ENCODE measurements around the gene PGM1. TPM values are rescaled to one million over a fixed set of nuclear protein-coding genes. Genes with fewer than 3 reads are reported as not detected.

Gene PGM1
- total RNA-seq, 1 donor, result 128 TPM

DNA sequence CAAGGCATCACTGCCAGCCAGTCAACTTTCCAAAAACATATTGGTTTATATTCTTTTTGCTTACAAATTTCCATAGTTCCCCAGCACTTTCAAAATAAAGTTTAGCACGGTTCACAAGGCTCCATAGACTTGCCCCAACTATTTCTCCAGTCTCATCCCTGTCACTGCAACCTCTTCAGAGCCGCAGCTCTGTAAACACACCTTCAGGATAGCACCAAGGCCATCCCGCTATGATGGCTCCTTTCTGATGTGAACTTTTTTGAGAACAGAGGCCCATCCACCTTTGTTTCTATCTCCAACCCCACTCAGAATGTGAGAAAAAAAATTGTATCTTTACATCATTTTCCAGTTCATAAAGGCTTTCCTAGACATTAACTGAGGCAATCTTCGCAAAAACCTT is 26.3 kb downstream of the PGM1 start:
- H3K4me1 ChIP-seq (ENCODE audit: insufficient read depth, low read length), result peaks cover 11% of the 10 kb centered on the region
- peaks cover 28% of the 10 kb centered on the region for H3K79me2 ChIP-seq (ENCODE audit: insufficient read depth, low read length)
- no peak overlapping the region for H2AFZ ChIP-seq (ENCODE audit: low read length)
- no peaks in the 10 kb centered on the region for H4K20me1 ChIP-seq (ENCODE audit: insufficient read depth, low read length)
- no peak overlapping the region for H3K4me2 ChIP-seq (ENCODE audit: insufficient read depth, low read length)
- H3K9me3 ChIP-seq (ENCODE audit: low read depth, low read length), result no peaks in the 10 kb centered on the region
- DNase-seq (ENCODE audit: insufficient read length, low spot score, missing footprints), result no peak
- no peak overlapping the region for H3K4me3 ChIP-seq (ENCODE audit: insufficient read depth, low read length)
- no peaks in the 10 kb centered on the region for H3K27me3 ChIP-seq (ENCODE audit: insufficient read depth, low read length)
- no peak overlapping the region for H3K27ac ChIP-seq (ENCODE audit: low read depth, low read length)
- TF ChIP-seq, protein P1, sequence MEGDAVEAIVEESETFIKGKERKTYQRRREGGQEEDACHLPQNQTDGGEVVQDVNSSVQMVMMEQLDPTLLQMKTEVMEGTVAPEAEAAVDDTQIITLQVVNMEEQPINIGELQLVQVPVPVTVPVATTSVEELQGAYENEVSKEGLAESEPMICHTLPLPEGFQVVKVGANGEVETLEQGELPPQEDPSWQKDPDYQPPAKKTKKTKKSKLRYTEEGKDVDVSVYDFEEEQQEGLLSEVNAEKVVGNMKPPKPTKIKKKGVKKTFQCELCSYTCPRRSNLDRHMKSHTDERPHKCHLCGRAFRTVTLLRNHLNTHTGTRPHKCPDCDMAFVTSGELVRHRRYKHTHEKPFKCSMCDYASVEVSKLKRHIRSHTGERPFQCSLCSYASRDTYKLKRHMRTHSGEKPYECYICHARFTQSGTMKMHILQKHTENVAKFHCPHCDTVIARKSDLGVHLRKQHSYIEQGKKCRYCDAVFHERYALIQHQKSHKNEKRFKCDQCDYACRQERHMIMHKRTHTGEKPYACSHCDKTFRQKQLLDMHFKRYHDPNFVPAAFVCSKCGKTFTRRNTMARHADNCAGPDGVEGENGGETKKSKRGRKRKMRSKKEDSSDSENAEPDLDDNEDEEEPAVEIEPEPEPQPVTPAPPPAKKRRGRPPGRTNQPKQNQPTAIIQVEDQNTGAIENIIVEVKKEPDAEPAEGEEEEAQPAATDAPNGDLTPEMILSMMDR (IDR thresholded peaks at IDR 0.05; ENCODE audit: extremely low read depth, low read depth, low read length), result no peak
- H3K36me3 ChIP-seq (ENCODE audit: insufficient read depth, low read length), result no peaks in the 10 kb centered on the region

DNA sequence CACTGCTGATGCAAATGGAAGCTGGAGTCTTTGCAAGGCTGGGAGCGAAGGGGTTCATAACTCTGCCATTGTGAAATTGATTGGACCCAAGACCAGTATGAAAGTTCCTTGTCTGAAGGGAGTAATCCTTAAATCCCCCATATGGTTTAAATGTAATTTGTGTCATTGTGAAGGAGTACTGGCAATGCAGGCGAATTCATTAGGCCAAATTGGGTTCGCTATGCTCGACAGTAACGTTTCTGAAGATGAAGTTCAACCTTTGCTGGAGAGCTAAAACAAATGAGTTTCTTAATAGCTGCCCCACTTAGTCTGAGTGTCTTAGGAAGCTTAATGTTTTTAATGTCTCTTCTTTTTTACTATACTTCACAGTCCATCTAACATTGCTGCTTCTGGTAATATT is 27.5 kb downstream of the PGM1 start:
- Histone ChIP-seq H3K27me3 (ENCODE audit: insufficient read depth, low read length) (no peaks in the 10 kb centered on the region), H3K79me2 (ENCODE audit: insufficient read depth, low read length) (peaks cover 28% of the 10 kb centered on the region), H4K20me1 (ENCODE audit: insufficient read depth, low read length) (no peaks in the 10 kb centered on the region), H3K9me3 (ENCODE audit: low read depth, low read length) (no peaks in the 10 kb centered on the region), H3K36me3 (ENCODE audit: insufficient read depth, low read length) (no peaks in the 10 kb centered on the region), H3K4me2 (ENCODE audit: insufficient read depth, low read length) (no peak overlapping the region), H3K4me3 (ENCODE audit: insufficient read depth, low read length) (no peak overlapping the region), H3K4me1 (ENCODE audit: insufficient read depth, low read length) (peaks cover 22% of the 10 kb centered on the region), H3K27ac (ENCODE audit: low read depth, low read length) (no peak overlapping the region), H2AFZ (ENCODE audit: low read length) (no peak overlapping the region)
- TF ChIP-seq, protein P1 (IDR thresholded peaks at IDR 0.05; ENCODE audit: extremely low read depth, low read depth, low read length), result no peak
- no peak for DNase-seq (ENCODE audit: insufficient read length, low spot score, missing footprints)

DNA sequence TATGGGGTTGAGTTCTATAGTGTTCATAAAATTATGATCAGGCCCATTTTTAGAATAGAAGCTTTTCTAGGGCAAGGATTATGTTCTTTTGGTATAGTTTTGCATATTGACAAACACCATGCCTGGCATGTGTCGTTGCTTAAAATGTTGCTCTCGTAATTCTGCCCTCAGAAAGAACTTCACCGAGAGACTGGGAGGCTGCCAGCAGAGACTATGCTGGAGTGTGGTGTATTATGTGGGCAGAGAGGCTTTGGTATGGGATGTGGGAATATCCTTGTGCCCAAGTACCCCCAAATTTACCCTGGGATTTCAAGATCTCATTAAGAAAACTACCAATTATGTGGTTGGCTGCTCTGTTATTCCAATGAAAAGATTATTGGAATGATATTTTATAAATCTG is 27.9 kb downstream of the PGM1 start:
- Histone ChIP-seq H3K4me2 (ENCODE audit: insufficient read depth, low read length) (no peak overlapping the region), H3K79me2 (ENCODE audit: insufficient read depth, low read length) (peaks cover 30% of the 10 kb centered on the region), H3K4me1 (ENCODE audit: insufficient read depth, low read length) (peaks cover 24% of the 10 kb centered on the region), H4K20me1 (ENCODE audit: insufficient read depth, low read length) (no peaks in the 10 kb centered on the region), H3K36me3 (ENCODE audit: insufficient read depth, low read length) (no peaks in the 10 kb centered on the region), H3K27ac (ENCODE audit: low read depth, low read length) (no peak overlapping the region), H3K27me3 (ENCODE audit: insufficient read depth, low read length) (no peaks in the 10 kb centered on the region), H3K9me3 (ENCODE audit: low read depth, low read length) (no peaks in the 10 kb centered on the region), H3K4me3 (ENCODE audit: insufficient read depth, low read length) (no peak overlapping the region), H2AFZ (ENCODE audit: low read length) (no peak overlapping the region)
- DNase-seq (ENCODE audit: insufficient read length, low spot score, missing footprints), result no peak
- TF ChIP-seq, protein P1 (IDR thresholded peaks at IDR 0.05; ENCODE audit: extremely low read depth, low read depth, low read length), result no peak

DNA sequence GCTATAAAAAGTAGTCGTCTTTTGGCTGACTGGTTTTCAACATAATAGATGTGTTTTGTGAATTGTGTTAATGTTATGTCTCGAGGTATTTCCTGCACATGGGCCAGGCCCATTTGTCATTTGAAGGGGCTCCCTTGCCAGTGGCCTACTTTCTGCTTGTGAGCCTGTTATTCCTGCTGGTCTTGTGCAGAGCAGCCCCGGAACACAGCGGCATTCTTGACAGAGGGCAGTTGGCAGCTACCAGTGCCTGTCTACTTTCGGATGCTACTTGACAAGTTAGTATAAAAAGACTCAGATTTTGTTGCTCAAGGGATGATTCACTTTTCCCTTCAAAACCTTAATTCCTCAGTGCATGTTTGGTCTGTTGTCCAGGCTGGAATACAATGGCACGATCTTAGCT is 28.5 kb downstream of the PGM1 start:
- Histone ChIP-seq H3K4me2 (ENCODE audit: insufficient read depth, low read length) (no peak overlapping the region), H3K36me3 (ENCODE audit: insufficient read depth, low read length) (no peaks in the 10 kb centered on the region), H3K4me3 (ENCODE audit: insufficient read depth, low read length) (no peak overlapping the region), H4K20me1 (ENCODE audit: insufficient read depth, low read length) (no peaks in the 10 kb centered on the region), H3K9me3 (ENCODE audit: low read depth, low read length) (no peaks in the 10 kb centered on the region), H3K79me2 (ENCODE audit: insufficient read depth, low read length) (peaks cover 33% of the 10 kb centered on the region), H3K27ac (ENCODE audit: low read depth, low read length) (no peak overlapping the region), H3K27me3 (ENCODE audit: insufficient read depth, low read length) (no peaks in the 10 kb centered on the region), H2AFZ (ENCODE audit: low read length) (no peak overlapping the region), H3K4me1 (ENCODE audit: insufficient read depth, low read length) (peaks cover 23% of the 10 kb centered on the region)
- TF ChIP-seq, protein P1 (IDR thresholded peaks at IDR 0.05; ENCODE audit: extremely low read depth, low read depth, low read length), result no peak
- DNase-seq (ENCODE audit: insufficient read length, low spot score, missing footprints), result no peak

All from osteoblast (primary cell).